Cardiac fibroblast (primary cell): ENCODE results near the gene PVALB.

Experiments
- DNase-seq, 2 donors: peaks; one replicate each; pipeline versions ENCODE4 v3.0.0 to v3.0.0-alpha.2; 2010; ENCODE audit warnings: low read depth in 2 of 2
- H3K4me3 ChIP-seq, 2 donors: replicated peaks in 1 of 2; 1 replicate in 1 of 2; 2 replicates in 1 of 2; pipeline ENCODE4 v1.5.1; 2011; ENCODE audit warnings: low read depth in 2 of 2, low read length in 2 of 2, mild to moderate bottlenecking in 2 of 2, moderate library complexity in 1 of 2
- TF ChIP-seq, protein P1 (sequence below): IDR thresholded peaks from one replicate; pipeline ENCODE4 v1.5.1; 2011; ENCODE audit warnings: low read depth, mild to moderate bottlenecking, low read length, inconsistent platforms

PVALB gene

DNA sequence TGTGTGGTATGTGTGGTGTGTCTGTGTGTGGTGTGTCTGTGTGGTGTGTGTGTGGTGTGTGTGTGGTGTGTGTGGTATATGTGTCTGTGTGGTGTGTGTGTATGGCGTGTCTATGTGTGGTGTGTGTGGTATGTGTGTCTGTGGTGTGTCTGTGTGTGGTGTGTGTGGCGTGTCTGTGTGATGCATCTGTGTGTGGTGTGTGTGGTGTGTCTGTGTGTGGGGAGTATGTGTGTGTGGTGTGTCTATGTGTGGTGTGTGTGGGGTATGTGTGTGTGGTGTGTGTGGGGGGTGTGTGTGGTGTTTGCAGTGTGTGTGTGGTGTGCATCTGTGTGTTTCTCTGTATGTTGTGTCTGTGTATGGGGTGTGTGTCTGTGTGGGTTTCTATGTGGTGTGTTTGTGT, 7.8 kb upstream of the PVALB start:
- no peak for DNase-seq
- TF ChIP-seq, protein P1, sequence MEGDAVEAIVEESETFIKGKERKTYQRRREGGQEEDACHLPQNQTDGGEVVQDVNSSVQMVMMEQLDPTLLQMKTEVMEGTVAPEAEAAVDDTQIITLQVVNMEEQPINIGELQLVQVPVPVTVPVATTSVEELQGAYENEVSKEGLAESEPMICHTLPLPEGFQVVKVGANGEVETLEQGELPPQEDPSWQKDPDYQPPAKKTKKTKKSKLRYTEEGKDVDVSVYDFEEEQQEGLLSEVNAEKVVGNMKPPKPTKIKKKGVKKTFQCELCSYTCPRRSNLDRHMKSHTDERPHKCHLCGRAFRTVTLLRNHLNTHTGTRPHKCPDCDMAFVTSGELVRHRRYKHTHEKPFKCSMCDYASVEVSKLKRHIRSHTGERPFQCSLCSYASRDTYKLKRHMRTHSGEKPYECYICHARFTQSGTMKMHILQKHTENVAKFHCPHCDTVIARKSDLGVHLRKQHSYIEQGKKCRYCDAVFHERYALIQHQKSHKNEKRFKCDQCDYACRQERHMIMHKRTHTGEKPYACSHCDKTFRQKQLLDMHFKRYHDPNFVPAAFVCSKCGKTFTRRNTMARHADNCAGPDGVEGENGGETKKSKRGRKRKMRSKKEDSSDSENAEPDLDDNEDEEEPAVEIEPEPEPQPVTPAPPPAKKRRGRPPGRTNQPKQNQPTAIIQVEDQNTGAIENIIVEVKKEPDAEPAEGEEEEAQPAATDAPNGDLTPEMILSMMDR = no peak
- no peak overlapping the region for H3K4me3 ChIP-seq

DNA sequence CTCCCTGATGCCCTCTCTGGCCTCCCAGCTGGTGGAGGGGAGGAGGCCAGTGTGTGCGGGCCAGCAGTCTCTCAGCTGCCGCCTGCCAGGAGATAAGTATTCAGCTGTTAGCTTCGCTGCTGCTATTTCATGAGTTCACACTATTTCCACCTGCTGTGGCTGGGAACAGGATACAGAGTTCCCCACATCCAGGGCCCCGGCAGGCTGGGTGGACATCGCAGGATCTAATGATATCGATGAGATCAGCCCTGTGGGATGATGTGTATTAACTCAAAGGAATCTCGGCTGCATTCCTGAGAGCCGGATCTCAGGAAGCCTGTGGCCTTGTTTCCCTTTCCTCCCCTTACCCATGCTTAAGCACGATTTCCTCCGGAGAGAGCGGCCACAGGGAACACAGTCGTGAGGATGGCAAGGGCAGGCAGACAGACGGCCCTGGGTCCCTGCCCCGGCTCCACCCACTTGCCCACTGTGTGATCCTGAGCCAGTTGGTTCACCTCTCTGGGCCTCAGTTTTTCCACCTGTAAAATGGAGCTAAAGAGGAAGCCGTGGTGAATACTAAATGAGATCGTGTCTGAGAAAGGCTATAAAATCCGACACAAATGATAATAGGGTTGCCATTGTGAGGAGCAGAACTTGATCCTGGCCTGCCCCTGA, 6.5 kb upstream of the PVALB start:
- TF ChIP-seq, protein P1 = no peak
- no peak overlapping the region for H3K4me3 ChIP-seq
- no peak for DNase-seq

DNA sequence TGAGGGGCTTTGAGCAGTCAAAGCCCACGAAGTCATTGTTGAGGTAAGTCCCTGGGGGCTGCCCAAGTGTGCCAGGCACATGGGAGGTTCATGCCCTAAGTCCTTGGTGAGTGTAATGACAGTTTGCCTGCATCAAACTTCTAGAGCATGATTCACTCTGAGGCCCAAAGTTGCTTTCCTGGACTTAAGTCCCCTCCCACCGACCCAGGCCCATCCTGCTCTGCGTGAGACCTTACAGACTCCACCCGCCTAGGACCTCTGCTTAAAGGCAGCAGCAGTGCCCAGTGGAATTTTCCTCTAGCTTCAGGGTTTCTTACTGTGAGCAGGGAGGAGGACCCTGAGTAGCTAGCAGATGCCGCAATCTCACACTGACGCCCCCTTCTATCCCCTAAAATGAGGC, 5.7 kb upstream of the PVALB start:
- TF ChIP-seq, protein P1 = no peak
- DNase-seq = no peak
- H3K4me3 ChIP-seq = no peak overlapping the region

DNA sequence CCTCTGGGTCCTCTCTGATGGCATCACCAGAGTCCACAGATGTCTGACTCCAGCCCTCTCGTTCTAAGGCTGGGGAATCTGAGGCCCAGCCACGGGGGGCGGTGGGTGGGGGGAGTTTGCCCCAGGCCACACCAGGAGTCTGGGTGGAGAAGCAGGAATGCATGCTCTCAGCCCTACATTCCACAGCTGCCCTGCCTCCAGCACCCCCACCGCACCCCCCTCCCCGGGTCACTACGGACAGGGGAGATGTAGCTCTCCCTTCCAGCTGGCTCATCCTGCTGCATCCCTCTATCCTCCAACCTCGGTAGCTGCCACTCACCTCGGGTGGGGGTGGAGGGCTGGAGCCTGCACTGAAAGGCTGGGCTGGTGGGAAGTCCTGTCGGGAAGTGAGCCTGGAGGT, 2.3 kb upstream of the PVALB start:
- no peak for DNase-seq
- TF ChIP-seq, protein P1 = no peak
- H3K4me3 ChIP-seq = no peak overlapping the region

DNA sequence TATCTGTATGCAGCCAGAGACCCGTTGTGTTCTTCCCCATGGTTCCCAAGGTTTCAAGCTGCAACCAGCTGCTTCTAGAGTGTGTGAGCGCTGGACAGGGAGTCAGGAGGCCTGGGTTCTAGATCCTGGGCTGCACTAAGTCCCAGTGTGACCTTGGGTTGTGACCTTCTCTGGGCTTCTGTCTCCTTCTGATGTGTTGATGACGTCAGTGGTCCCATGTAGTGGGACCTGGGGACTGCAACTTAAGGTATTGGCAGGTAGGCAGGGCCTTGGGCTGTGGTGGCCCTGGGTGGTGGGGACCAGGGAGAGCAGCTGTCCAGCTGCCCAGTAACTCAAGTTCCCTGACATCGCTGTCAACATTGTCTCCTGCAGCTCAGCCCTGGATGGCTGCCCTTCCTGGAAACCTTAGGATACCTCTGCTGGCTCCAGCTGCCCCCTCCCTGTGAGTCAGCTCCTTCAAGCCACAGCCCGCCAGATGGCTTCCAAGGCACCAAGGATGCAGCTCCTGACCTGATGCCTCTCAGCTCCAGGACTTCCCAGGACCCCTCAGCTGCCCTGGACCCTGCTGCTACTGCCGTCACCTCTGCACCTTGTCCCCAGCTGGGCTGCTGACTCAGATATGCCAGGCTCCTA, 1.3 kb upstream of the PVALB start:
- H3K4me3 ChIP-seq = no peak overlapping the region
- no peak for DNase-seq
- TF ChIP-seq, protein P1 = no peak

DNA sequence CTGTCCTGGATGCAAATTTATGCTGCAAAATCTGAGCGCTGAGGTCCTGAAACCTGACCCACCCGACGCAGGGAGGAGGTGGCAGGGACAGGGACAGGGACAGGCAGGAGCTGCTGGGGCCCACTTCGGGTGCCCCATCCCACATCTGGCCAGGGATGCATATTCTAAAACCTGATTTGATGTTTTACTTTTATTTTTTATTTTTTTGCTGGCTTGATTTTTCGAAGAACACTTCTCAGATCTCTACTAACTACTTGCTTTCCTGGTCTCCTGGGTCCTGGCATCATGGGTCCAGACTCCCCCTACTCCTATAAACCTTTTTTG, 652 bp upstream of the PVALB start:
- TF ChIP-seq, protein P1 = no peak
- H3K4me3 ChIP-seq = no peak overlapping the region
- DNase-seq = no peak

DNA sequence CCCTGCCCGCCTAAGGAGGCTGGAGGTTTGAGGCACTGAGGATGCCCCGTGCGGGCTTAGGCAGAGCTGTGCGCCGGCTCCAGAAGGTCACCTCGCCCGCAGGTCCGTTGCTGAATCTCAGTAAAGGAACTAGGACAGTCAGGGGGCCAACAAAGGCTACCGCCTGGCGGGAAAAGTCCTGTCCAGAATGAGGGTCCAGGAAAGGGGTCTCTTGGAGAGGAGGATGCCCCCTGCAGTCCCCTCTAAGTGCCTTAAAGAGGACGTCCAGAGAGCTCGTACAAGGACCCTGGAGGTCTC, 548 bp downstream of the PVALB start:
- TF ChIP-seq, protein P1 = no peak
- no peak for DNase-seq
- H3K4me3 ChIP-seq = no peak overlapping the region
